GM21423 (cell line): ENCODE data around the gene CELA2A.
"Not testable (repeated sequence)": the region's sequence is repeated elsewhere in the genome, so short reads cannot be mapped to it uniquely, and the experiment has no call there.

Experiments
- ATAC-seq: cut with Tn5 transposase; IDR thresholded peaks from one replicate; pipeline ENCODE4 v1.9.1; 2021; ENCODE audit warnings: mild to moderate bottlenecking, moderate library complexity; ENCODE audit not compliant: unreplicated experiment

The CELA2A gene

DNA sequence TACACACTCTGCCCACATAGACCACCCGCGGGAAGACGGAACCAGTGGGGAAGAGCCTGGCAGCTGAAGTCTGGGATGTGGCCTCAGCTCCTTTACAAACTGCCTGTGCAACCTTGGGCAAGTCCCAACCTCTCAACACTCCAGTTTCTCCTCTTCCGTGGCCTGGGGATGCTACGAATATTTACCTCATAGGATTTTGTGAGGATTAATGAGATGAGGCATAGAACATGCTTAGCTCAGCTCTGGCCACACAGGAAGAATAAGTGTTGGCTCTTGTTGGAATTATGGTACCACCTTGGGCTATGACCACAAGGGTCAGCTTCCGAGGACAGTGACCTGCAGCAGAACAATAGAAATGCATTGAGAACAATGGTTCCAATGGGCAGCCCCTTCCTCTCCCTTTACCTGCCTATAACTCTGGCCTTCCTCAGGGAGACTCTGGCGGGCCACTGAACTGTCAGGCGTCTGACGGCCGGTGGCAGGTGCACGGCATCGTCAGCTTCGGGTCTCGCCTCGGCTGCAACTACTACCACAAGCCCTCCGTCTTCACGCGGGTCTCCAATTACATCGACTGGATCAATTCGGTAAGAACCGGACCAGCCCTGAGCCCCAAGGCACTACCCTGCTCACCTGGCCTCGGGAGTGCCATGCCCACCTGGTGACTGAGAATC is 10.6 kb downstream of the CELA2A start:
- not testable (repeated sequence) for ATAC-seq

DNA sequence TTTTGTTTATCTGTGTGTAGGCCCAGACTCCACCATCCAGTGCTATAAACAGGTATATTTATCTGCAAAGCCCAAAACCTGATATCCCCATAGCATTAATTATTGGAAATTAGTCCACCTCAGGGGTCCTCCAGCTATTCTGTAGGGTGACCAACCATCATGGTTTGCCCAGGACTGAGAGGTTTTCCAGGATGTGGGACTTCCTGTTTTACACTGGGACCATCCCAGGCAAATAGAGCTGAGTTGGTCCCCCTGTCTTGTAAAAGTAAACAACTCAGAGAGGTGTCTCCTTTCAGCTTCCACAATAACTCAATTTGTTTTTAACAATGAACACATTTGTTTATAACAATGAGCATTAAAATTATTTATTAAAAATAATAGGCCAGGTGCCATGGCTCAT is 11.6 kb downstream of the CELA2A start:
- ATAC-seq: no peak

DNA sequence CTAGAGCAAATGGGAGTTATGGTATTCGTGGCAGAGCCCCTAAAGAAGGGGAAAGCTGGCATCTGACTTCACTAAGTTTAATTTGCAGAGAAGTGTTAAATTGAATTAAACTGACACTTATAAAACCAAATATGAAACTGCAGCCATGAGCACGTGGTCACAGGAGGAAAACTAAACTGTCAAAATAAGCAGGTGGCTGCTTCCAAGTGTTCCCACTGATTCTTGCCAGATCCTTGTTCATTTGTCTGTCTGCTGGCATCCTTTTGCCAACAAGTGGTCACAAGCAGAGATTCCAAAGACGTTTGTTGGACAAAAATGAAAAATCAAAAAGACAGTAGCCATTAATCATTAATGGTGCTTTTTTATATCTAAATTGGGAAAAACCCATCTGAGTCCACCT is 12.8 kb downstream of the CELA2A start:
- no peak for ATAC-seq

GRCh38 chr1:15469821-15470448 is 13.4 kb downstream of the CELA2A start:
- ATAC-seq: not testable (repeated sequence)

DNA sequence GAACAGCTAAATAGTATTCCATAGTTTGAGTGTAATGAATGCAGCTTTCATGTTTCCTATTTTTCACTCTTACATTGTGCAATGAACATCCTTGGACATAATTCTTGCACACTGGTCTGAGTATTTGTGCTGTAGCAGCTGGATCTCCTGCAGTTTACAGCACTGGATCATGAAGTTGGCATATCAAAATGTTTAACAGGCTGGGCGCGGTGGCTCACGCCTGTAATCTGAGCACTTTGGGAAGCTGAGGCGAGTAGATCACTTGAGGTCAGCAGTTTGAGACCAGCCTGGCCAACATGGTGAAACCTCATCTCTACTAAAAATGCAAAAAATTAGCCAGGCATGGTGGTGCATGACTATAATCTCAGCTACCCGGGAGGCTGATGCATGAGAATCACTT is 14.5 kb downstream of the CELA2A start:
- not testable (repeated sequence) for ATAC-seq

- ATAC-seq: not testable (repeated sequence)
Observed at GRCh38 chr1:15471723-15472122, 15.2 kb downstream of the CELA2A start.

DNA sequence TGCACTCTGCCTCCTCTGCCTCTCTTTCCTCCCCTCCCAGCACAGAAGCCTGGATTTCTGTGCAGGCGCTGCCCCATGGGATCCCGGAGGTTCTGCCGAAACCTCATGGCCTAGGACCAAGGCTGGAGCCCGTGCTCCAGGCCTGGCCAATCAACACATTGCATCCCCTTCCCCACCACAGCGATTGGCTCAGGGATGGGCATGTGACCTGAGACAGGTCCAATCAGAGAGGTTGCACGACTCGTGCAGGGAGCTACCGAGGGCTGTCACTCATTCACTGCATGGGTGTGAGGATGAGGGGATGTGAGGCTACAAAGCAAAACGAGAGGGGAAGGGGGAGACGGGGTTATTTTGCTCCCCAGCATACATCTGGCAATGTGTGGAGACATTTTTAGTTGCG is 16.1 kb downstream of the CELA2A start:
- ATAC-seq: no peak

DNA sequence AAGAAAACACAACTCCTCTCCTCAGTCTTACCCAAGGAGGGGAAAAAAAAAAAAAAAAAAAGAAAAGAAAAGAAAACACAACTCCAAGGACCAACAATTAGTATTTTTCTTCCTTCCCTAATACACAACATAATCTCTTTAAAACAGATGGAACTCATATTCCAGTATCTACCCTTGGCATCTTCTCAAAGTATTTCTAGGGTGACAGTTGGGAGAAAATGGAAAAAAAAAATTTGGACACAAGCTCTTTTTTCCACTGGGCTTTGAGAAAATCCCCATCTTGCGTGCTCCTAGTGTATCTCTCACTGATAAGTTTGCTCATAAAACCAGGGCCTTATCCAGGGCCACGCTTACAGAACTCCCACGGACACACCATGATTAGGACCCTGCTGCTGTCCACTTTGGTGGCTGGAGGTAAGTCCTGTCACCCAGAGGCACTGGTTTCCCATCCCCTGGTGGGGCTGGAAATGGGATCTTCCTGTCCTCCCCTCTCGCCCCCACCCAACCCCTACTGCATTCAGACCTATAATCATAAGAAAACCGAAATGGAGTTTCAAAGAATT is 19.3 kb downstream of the CELA2A start, which contains the start of gene CELA2B:
Gene CELA2B, plus strand, starts transcription at position 353 of the 563 bp plus-strand sequence. Its CDS starts 22 bp downstream, at position 375.
- ATAC-seq: no peak

- no peak for ATAC-seq
Observed at GRCh38 chr1:15476927-15477326, 20.4 kb downstream of the CELA2A start.

GRCh38 chr1:15477646-15478212 is 21.2 kb downstream of the CELA2A start:
- ATAC-seq: no peak

- ATAC-seq: no peak
Observed at GRCh38 chr1:15479654-15480347, 23.3 kb downstream of the CELA2A start.

GRCh38 chr1:15482455-15482854 is 25.9 kb downstream of the CELA2A start:
- ATAC-seq: not testable (repeated sequence)

DNA sequence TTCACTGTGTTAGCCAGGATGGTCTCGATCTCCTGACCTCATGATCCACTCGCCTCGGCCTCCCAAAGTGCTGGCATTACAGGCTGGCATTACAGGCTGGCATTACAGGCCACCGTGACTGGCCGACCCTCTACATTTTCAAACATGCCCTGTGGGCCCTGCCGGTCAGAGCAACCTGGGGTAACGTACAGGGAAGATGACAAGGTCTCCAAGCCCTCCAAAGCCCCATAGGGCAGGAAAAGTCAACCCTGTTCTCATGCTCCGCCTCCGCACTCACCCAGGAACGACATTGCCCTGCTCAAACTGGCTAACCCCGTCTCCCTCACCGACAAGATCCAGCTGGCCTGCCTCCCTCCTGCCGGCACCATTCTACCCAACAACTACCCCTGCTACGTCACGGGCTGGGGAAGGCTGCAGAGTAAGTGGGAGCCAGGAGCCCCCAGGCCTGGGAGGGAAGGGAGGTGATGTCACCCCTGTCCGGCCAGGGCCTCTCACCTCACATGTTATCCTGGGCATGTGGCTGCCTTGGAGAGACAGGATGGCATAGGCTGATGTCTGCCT is 26.5 kb downstream of the CELA2A start:
- not testable (repeated sequence) for ATAC-seq

- ATAC-seq: no peak
Observed at GRCh38 chr1:15483971-15484370, 27.4 kb downstream of the CELA2A start.

DNA sequence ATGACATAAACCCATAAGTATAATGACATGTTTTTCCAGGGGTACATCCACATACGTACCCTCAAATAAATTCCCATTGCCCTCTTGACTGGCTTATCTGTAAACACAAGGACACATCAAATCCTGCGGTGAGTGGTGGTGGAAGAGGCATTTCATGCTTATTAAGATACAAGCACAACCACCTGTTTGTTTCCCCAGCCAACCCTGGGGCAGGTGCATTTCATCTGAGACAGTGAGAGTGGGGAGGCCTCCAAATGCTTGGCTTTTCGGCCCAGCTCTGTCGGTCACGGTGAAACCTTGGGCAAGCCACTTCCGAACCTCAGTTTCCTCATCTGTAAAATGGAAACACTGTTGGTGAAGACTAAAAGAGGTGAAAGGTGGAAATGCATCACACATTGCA is 27.9 kb downstream of the CELA2A start:
- not testable (repeated sequence) for ATAC-seq

GRCh38 chr1:15485636-15486035 is 29.1 kb downstream of the CELA2A start:
- no peak for ATAC-seq

GRCh38 chr1:15486844-15487610 is 30.5 kb downstream of the CELA2A start:
- not testable (repeated sequence) for ATAC-seq

DNA sequence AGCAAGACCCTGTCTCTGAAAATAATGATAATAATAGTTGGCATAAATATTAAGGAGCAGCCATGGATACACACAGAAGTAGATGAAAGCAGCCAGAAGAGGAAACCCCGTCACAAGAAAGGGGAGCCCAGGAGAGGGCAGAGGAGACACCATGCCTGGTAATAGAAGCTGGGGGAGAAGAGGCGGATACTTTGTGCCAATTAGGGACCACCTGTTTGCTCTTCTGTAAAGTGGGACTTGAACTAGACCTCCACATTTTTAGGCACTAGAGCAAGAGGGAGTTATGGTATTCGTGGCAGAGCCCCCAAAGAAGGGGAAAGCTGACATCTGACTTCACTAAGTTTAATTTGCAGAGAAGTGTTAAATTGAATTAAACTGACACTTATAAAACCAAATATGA is 31.8 kb downstream of the CELA2A start:
- no peak for ATAC-seq

DNA sequence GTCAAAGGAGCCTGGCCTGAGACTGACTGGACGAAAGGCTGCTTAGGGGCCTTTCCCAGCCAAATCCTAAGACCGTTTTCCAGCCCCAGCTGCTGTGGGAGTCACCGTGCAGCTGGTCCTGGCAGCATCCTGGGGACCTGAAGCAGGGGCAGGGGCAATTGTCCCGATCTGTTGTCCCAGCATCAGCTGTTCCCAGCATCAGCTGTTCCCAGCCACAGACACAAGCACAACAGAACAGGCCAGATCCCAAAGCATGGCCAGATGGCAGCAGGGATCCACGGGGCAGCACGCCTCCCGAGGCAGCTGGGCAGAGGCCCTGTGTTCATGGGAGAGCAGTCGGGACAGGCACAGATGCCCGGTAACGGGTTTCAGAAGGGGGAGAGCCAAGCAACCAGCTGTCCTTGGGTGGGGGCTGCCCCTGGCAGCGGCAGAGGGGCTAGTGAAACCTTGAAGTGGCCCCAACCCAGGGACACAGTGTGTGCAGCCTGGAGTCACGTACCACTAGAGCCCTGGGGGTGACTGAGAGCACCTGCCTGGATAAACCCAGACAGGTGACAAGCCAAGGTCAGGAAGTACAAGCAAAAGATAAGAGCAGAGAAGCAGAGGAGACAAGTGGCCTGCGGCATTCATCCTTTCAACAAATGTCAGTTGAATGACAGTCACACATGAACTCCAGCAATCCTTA is 32.7 kb downstream of the CELA2A start:
- ATAC-seq: no peak

- ATAC-seq: not testable (repeated sequence)
Observed at GRCh38 chr1:15491010-15491409, 34.5 kb downstream of the CELA2A start.
